Stomach (tissue), 19 donors: ENCODE data around the gene OR2AK2. TPM values are rescaled to one million over a fixed set of nuclear protein-coding genes. Genes with fewer than 3 reads are reported as not detected.

Experiments used
- DNase-seq, 2 donors: peaks; one replicate each; pipeline versions ENCODE4 v3.0.0 to v3.0.0-alpha.2; 2013 to 2019
- H3K27ac ChIP-seq, 5 donors: fragments of 200-600 bp in 4 of 5; sonication (generic) in 4 of 5; one replicate each; pipeline ENCODE4 v1.5.1; 2013 to 2019; ENCODE audit warnings: mild to moderate bottlenecking in 1 of 5, moderate library complexity in 1 of 5
- H3K27me3 ChIP-seq, 3 donors: fragments of 200-600 bp; sonication (generic); one replicate each; pipeline ENCODE4 v1.5.1; 2017 to 2019; ENCODE audit warnings: mixed run types in 1 of 3
- H3K36me3 ChIP-seq, 4 donors: fragments of 200-600 bp; sonication (generic); 1 replicate in 3 of 4; 2 replicates in 1 of 4; pipeline ENCODE4 v1.5.1; 2016 to 2019
- H3K4me1 ChIP-seq, 4 donors: fragments of 200-600 bp; sonication (generic); one replicate each; pipeline ENCODE4 v1.5.1; 2016 to 2019
- H3K4me3 ChIP-seq, 4 donors: fragments of 200-600 bp; sonication (generic) in 3 of 4; one replicate each; pipeline ENCODE4 v1.5.1; 2016 to 2019; ENCODE audit warnings: mild to moderate bottlenecking in 1 of 4
- H3K9me3 ChIP-seq, 4 donors: fragments of 200-600 bp; sonication (generic); one replicate each; pipeline ENCODE4 v1.5.1; 2016 to 2019
- CTCF ChIP-seq, 7 experiments: fragments of 450-650 bp in 4 of 7; fragments of 200-600 bp in 3 of 7; sonication (generic) in 3 of 7; IDR thresholded peaks; one replicate each; pipeline ENCODE4 v1.5.1; 2016 to 2019; ENCODE audit warnings: antibody characterized with exemption in 7 of 7, control low read depth in 2 of 7, mild to moderate bottlenecking in 1 of 7
- EP300 ChIP-seq: sonication (generic); formaldehyde crosslinking; IDR thresholded peaks from one replicate; pipeline ENCODE4 v1.6.1; 2017; ENCODE audit warnings: antibody characterized with exemption
- POLR2A ChIP-seq, 4 donors: fragments of 450-650 bp; IDR thresholded peaks; one replicate each; pipeline ENCODE4 v1.6.1; 2016; ENCODE audit warnings: antibody characterized with exemption in 4 of 4, control low read depth in 2 of 4, mild to moderate bottlenecking in 1 of 4, moderate library complexity in 1 of 4
- POLR2AphosphoS5 ChIP-seq, 3 donors: sonication (generic); formaldehyde crosslinking; IDR thresholded peaks; one replicate each; pipeline ENCODE4 v1.6.1; 2016; ENCODE audit warnings: antibody characterized with exemption in 3 of 3
- WGBS, 5 donors: extraction: QIAGEN DNeasy Blood & Tissue Kit in 3 of 5; methylation state at CpG; one replicate each; pipeline versions ENCODE4 v1.1.5 to v1.1.7; 2013 to 2018; 5-methylcytosine and 5-hydroxymethylcytosine counted together
- intact Hi-C: fragments of 100-400 bp; cut with DNase I; formaldehyde crosslinking; loops from one replicate; pipeline ENCODE4 v1.15.1; 2023; ENCODE audit warnings: low total_unique reads
- long read RNA-seq, 10 donors: transcript quantifications; one replicate each; lab custom pipeline, GENCODE V29; 2026
- polyA plus RNA-seq, 3 donors: library from polyadenylated mRNA; stranded (reverse); fragments of 200-250 nt; gene quantifications; one replicate each; pipeline ENCODE4 v1.2.3, GENCODE V29; 2013
- total RNA-seq, 5 donors: library from RNA; depleted of rRNA; stranded (reverse); fragments of >200 nt; gene quantifications; one replicate each; pipeline versions ENCODE4 v1.1.0 to v1.2.3, GENCODE V29; 2014 to 2016
- donor health status: healthy with polysubstance abuse.
- donor health status: Bipolar disorder and iron deficiency.
- donor health status: healthy.

The OR2AK2 gene
- total RNA-seq (not detected), polyA plus RNA-seq (not detected)
- long read RNA-seq, donor 1 = 0 reads
- long read RNA-seq, donor 2 = 0 reads
- long read RNA-seq, donor 3 = 0 reads
- long read RNA-seq, donor 4 = 0 reads
- long read RNA-seq, donor 5 = 0 reads
- long read RNA-seq, donor 6 = 0 reads
- long read RNA-seq, donor 7 = 0 reads
- long read RNA-seq, donor 8 = 0 reads
- long read RNA-seq, donor 9 = 0 reads
- long read RNA-seq, donor 10 = 0 reads

GRCh38 chr1:247964933-247965332 is at the start of gene OR2AK2:
TSS of gene OR2AK2 (plus strand) at chr1:247965233. CDS start at chr1:247965377, 144 bp downstream.
- WGBS, 5 donors = 79 to 89% (median 89%) methylated on average over 2 of the region's 2 CpGs
- intact Hi-C loops = no loop called here

GRCh38 chr1:247919952-247920351 is 45.1 kb upstream of the OR2AK2 start, which contains the start of gene OR2T8:
TSS of gene OR2T8 (plus strand) at chr1:247920252. CDS start at chr1:247921018, 766 bp downstream.
- Histone ChIP-seq H3K27ac (no peak within 1 kb of the TSS), H3K4me3 (no peak within 1 kb of the TSS), H3K36me3 (no peaks in the 10 kb centered on the region), H3K4me1 (no peaks in the 10 kb centered on the region), H3K27me3 (no peaks in the 10 kb centered on the region), H3K9me3 (no peaks in the 10 kb centered on the region)
- intact Hi-C loops = no loop called here
- TF ChIP-seq POLR2A (IDR thresholded peaks at IDR 0.05) = no peak
- no peak for TF ChIP-seq CTCF (IDR thresholded peaks at IDR 0.05)
- no peak for TF ChIP-seq POLR2AphosphoS5 (IDR thresholded peaks at IDR 0.05)
- TF ChIP-seq EP300 = no peak
- no peak for DNase-seq
- WGBS, 5 donors = 41 to 94% (median 92%) methylated on average over 2 of the region's 2 CpGs

More at GRCh38 chr1:247964933-247965332, at the start of gene OR2AK2:
- H3K4me1 ChIP-seq = no peaks in the 10 kb centered on the region
- no peak for TF ChIP-seq POLR2A (IDR thresholded peaks at IDR 0.05)
- no peak for TF ChIP-seq EP300
- TF ChIP-seq CTCF (IDR thresholded peaks at IDR 0.05) = no peak
- TF ChIP-seq POLR2AphosphoS5 (IDR thresholded peaks at IDR 0.05) = no peak
- no peaks in the 10 kb centered on the region for H3K27me3 ChIP-seq
- no peak within 1 kb of the TSS for H3K4me3 ChIP-seq
- peaks cover 0 to 9% (median 0%) of the 10 kb centered on the region in 4 donors for H3K9me3 ChIP-seq
- H3K36me3 ChIP-seq = no peaks in the 10 kb centered on the region
- no peak within 1 kb of the TSS for H3K27ac ChIP-seq
- DNase-seq = no peak

- Histone ChIP-seq H3K36me3 (no peaks in the 10 kb centered on the region), H3K27ac (no peak overlapping the region), H3K4me1 (no peaks in the 10 kb centered on the region), H3K4me3 (no peak overlapping the region), H3K9me3 (no peaks in the 10 kb centered on the region), H3K27me3 (no peaks in the 10 kb centered on the region)
- intact Hi-C loops = no loop called here
- WGBS, 5 donors = 65 to 68% (median 66%) methylated on average over 3 of the region's 3 CpGs
- DNase-seq = no peak
- TF ChIP-seq EP300 (no peak), POLR2AphosphoS5 (IDR thresholded peaks at IDR 0.05) (no peak), CTCF (IDR thresholded peaks at IDR 0.05) (no peak), POLR2A (IDR thresholded peaks at IDR 0.05) (no peak)
Observed at GRCh38 chr1:247923941-247924340, 41.1 kb upstream of the OR2AK2 start.

- no peaks in the 10 kb centered on the region for H3K4me1 ChIP-seq
- TF ChIP-seq POLR2A (IDR thresholded peaks at IDR 0.05) (no peak), EP300 (no peak), POLR2AphosphoS5 (IDR thresholded peaks at IDR 0.05) (no peak), CTCF (IDR thresholded peaks at IDR 0.05) (no peak)
- no peak within 1 kb of the TSS for H3K27ac ChIP-seq
- no peak for DNase-seq
- no peak within 1 kb of the TSS for H3K4me3 ChIP-seq
- no peaks in the 10 kb centered on the region for H3K9me3 ChIP-seq
- intact Hi-C loops = no loop called here
- no peaks in the 10 kb centered on the region for H3K27me3 ChIP-seq
- H3K36me3 ChIP-seq = no peaks in the 10 kb centered on the region
- WGBS, 5 donors = 86 to 89% (median 87%) methylated on average over 9 of the region's 9 CpGs
Observed at GRCh38 chr1:247924868-247925267, 40.2 kb upstream of the OR2AK2 start, which contains the start of gene OR2AJ1. TSS of gene OR2AJ1 (plus strand) at chr1:247924889. CDS start at chr1:247933769, 8,880 bp downstream.
